IMR-90 (cell line): Measurements from ENCODE around the gene IFITM10.

ENCODE experiments used
- CHD1 ChIP-seq: IDR thresholded peaks from 2 replicates; pipeline ENCODE4 v1.6.1; 2012; ENCODE audit warnings: low read depth, low read length, improper control_type of control experiment
- POLR2A ChIP-seq: IDR thresholded peaks from 2 replicates; pipeline ENCODE4 v1.6.1; 2012; ENCODE audit warnings: mild to moderate bottlenecking, low read depth, low read length
- TF ChIP-seq, protein P1 (sequence below): conservative IDR thresholded peaks from 2 replicates; pipeline ENCODE4 v1.5.1; 2012; ENCODE audit warnings: mild to moderate bottlenecking, low read depth, low read length, improper control_type of control experiment

GRCh38 chr11:1717745-1718144 lies 32.6 kb downstream of the IFITM10 start:
- TF ChIP-seq, protein P1, sequence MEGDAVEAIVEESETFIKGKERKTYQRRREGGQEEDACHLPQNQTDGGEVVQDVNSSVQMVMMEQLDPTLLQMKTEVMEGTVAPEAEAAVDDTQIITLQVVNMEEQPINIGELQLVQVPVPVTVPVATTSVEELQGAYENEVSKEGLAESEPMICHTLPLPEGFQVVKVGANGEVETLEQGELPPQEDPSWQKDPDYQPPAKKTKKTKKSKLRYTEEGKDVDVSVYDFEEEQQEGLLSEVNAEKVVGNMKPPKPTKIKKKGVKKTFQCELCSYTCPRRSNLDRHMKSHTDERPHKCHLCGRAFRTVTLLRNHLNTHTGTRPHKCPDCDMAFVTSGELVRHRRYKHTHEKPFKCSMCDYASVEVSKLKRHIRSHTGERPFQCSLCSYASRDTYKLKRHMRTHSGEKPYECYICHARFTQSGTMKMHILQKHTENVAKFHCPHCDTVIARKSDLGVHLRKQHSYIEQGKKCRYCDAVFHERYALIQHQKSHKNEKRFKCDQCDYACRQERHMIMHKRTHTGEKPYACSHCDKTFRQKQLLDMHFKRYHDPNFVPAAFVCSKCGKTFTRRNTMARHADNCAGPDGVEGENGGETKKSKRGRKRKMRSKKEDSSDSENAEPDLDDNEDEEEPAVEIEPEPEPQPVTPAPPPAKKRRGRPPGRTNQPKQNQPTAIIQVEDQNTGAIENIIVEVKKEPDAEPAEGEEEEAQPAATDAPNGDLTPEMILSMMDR, result no peak
- TF ChIP-seq POLR2A (no peak), CHD1 (no peak)
